Calu3 (cell line): ENCODE measurements around the gene APOA1. TPM values are rescaled to one million over a fixed set of nuclear protein-coding genes. Genes with fewer than 3 reads are reported as not detected.

Source experiments
- BruUV-seq: library from RNA; stranded (reverse); fragments of 400-500 nt; replicated peaks from 2 replicates; lab custom pipeline; 2021; lab: Mats Ljungman, UMichigan
- CTCF ChIA-PET: fragments of 300-600 bp; sonication (Branson Sonifier 250); formaldehyde crosslinking; loops from one replicate; lab custom pipeline; 2022; ENCODE audit warnings: antibody characterized with exemption; lab: Charles Lee
- DNase-seq: peaks from one replicate; pipeline ENCODE4 v3.0.0; 2022
- H3K27ac Mint-ChIP-seq: one replicate; pipeline ENCODE4 v1.8.0; 2022; ENCODE audit warnings: mixed read lengths; ENCODE audit not compliant: unreplicated experiment
- H3K27me3 Mint-ChIP-seq: one replicate; pipeline ENCODE4 v1.8.0; 2022; ENCODE audit warnings: mixed read lengths; ENCODE audit not compliant: unreplicated experiment
- H3K36me3 Mint-ChIP-seq: one replicate; pipeline ENCODE4 v1.8.0; 2022; ENCODE audit warnings: mild to moderate bottlenecking, moderate library complexity, mixed read lengths; ENCODE audit not compliant: insufficient read depth, unreplicated experiment
- H3K4me1 Mint-ChIP-seq: one replicate; pipeline ENCODE4 v1.8.0; 2022; ENCODE audit warnings: mild to moderate bottlenecking, low read depth, mixed read lengths; ENCODE audit not compliant: unreplicated experiment
- H3K4me3 Mint-ChIP-seq: one replicate; pipeline ENCODE4 v1.8.0; 2022; ENCODE audit warnings: mild to moderate bottlenecking, low read depth, moderate library complexity, mixed read lengths; ENCODE audit not compliant: unreplicated experiment
- H3K9me3 Mint-ChIP-seq: one replicate; pipeline ENCODE4 v1.8.0; 2022; ENCODE audit warnings: low read depth, mixed read lengths; ENCODE audit not compliant: unreplicated experiment
- CTCF ChIP-seq: fragments of 200-600 bp; IDR thresholded peaks from one replicate; pipeline ENCODE4 v1.8.0; 2022; ENCODE audit warnings: antibody characterized with exemption; ENCODE audit not compliant: unreplicated experiment
- intact Hi-C: fragments of 100-400 bp; cut with micrococcal nuclease; formaldehyde crosslinking; loops from one replicate; pipeline ENCODE4 v1.10.0; 2022; ENCODE audit not compliant: unreplicated experiment
- total RNA-seq: library from RNA; stranded (reverse); gene quantifications from 2 replicates; pipeline ENCODE4 v1.2.3, GENCODE V29; 2022

APOA1 gene
- total RNA-seq, 1 experiment from 2014 or later: not detected

GRCh38 chr11:116813170-116813569, 24.3 kb downstream of the APOA1 start:
- BruUV-seq: no TSS peak

DNA sequence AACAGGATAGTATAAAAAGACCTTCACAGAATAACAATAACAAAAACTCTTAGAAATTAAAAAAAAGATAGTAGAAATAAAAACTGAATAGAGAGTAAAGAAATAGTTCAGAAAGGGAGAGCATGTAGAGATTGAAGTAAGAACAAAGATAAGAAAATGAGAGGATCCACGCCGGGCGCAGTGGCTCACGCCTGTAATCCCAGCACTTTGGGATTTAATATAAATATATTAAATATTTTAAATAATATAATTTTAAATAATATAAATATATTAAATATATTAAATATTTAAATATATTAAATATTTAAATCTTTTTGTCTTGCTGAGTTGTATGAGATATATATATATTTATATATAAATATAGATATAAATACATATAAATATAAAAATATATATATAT, 25.3 kb downstream of the APOA1 start:
- no peak for DNase-seq
- no peak overlapping the region for H3K27ac Mint-ChIP-seq
- peaks cover 5% of the 10 kb centered on the region for H3K36me3 Mint-ChIP-seq
- BruUV-seq: no TSS peak
- no peak overlapping the region for H3K4me3 Mint-ChIP-seq
- intact Hi-C loops: no loop called here
- H3K4me1 Mint-ChIP-seq: peaks cover 8% of the 10 kb centered on the region
- CTCF ChIA-PET: no interaction called here
- H3K27me3 Mint-ChIP-seq: peaks cover 23% of the 10 kb centered on the region
- H3K9me3 Mint-ChIP-seq: no peaks in the 10 kb centered on the region
- TF ChIP-seq CTCF: no peak

More at GRCh38 chr11:116813170-116813569, 24.3 kb downstream of the APOA1 start:
- peaks cover 5% of the 10 kb centered on the region for H3K36me3 Mint-ChIP-seq
- intact Hi-C loops: no loop called here
- H3K4me1 Mint-ChIP-seq: peaks cover 2% of the 10 kb centered on the region
- no peak for DNase-seq
- no peak overlapping the region for H3K27ac Mint-ChIP-seq
- H3K9me3 Mint-ChIP-seq: no peaks in the 10 kb centered on the region
- TF ChIP-seq CTCF: no peak
- CTCF ChIA-PET: interaction anchor here (0.6 kb wide), 1 partner anchor 339 kb away, joined by 4 read pairs; no protein-coding TSS in a partner anchor
- H3K4me3 Mint-ChIP-seq: no peak overlapping the region
- peaks cover 23% of the 10 kb centered on the region for H3K27me3 Mint-ChIP-seq

- no TSS peak for BruUV-seq
- H3K4me1 Mint-ChIP-seq: peaks cover 8% of the 10 kb centered on the region
- no peak for DNase-seq
- H3K9me3 Mint-ChIP-seq: no peaks in the 10 kb centered on the region
- H3K36me3 Mint-ChIP-seq: peaks cover 5% of the 10 kb centered on the region
- no peak overlapping the region for H3K27ac Mint-ChIP-seq
- TF ChIP-seq CTCF: no peak
- CTCF ChIA-PET: interaction anchor here (0.7 kb wide), 1 partner anchor 79 kb away, joined by 5 read pairs; no protein-coding TSS in a partner anchor
- H3K4me3 Mint-ChIP-seq: no peak overlapping the region
- H3K27me3 Mint-ChIP-seq: peaks cover 20% of the 10 kb centered on the region
- intact Hi-C loops: no loop called here
Measured at GRCh38 chr11:116811194-116811593, 26.2 kb downstream of the APOA1 start.

DNA sequence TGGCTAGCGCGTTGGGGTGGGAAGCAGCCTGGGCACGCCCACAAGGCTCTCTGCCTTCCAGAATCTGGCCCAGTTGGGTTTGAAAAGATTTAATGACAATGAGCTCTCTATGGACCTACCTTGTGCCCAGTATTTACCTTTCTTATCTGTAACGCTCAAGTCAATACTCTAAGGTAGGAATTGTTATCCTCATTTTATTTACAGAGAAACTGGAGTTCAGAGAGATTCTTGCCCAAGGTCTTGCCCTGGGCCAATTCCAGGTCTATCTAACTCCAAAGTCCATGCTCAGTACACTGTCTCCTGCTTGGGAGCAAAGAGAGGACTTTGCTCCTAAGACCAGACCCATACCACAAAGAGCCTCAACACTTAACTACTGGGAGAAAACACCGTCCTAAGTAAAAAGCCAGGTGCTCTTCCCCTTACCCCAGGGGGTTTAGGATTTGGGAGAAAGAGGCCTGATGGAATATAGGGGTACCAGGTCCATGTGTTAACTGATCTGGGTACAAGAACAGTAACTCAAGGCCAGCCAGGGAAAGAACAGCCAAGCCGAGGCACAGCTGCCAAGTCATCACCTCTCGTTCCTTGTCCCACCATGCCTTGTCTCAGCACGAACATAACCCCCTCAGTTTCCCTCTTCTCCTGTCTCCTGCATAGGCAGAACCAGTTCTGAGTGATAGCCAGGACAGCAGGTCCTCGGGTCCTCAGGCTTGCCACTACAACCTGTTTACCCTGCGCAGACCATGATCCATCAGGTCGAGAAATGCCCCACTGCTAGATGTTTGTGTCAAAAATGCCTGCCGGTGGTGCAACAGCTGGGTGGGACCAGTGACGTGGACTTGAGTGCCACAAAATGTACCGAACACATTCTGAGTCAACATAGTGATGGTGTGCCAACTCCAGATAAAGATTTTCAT, 28.9 kb downstream of the APOA1 start:
- DNase-seq: no peak
- BruUV-seq: no TSS peak
- no peaks in the 10 kb centered on the region for H3K9me3 Mint-ChIP-seq
- H3K27ac Mint-ChIP-seq: no peak overlapping the region
- no peak for TF ChIP-seq CTCF
- peaks cover 10% of the 10 kb centered on the region for H3K27me3 Mint-ChIP-seq
- no peak overlapping the region for H3K4me3 Mint-ChIP-seq
- intact Hi-C loops: no loop called here
- no peaks in the 10 kb centered on the region for H3K36me3 Mint-ChIP-seq
- H3K4me1 Mint-ChIP-seq: peaks cover 8% of the 10 kb centered on the region
- CTCF ChIA-PET: interaction anchor here (0.7 kb wide), 1 partner anchor 370 kb away, joined by 3 read pairs; the partner anchor contains the start of gene SIDT2
